OCI-LY1 (cell line): ENCODE measurements around the gene SQSTM1.
"Not testable (repeated sequence)": the region's sequence is repeated elsewhere in the genome, so short reads cannot be mapped to it uniquely, and the experiment has no call there.

Source experiments
- H2AFZ ChIP-seq: fragments of 200-600 bp; sonication (generic), shearing (Covaris generic); 2 replicates; pipeline ENCODE4 v1.6.0; 2014; ENCODE audit warnings: antibody characterized with exemption, mild to moderate bottlenecking, low read length
- H3F3A ChIP-seq: fragments of 200-600 bp; sonication (generic), shearing (Covaris generic); 2 replicates; pipeline ENCODE4 v1.6.0; 2014; ENCODE audit warnings: mild to moderate bottlenecking, antibody characterized with exemption, low read length, moderate library complexity; ENCODE audit not compliant: insufficient read depth
- H3K27ac ChIP-seq: fragments of 200-600 bp; sonication (generic); 2 replicates; pipeline ENCODE4 v1.5.1; 2014; ENCODE audit warnings: low read length, mixed run types, mild to moderate bottlenecking, low read depth; ENCODE audit not compliant: poor library complexity, severe bottlenecking
- H3K27me3 ChIP-seq: fragments of 200-600 bp; sonication (generic); 2 replicates; pipeline ENCODE4 v1.6.0; 2014; ENCODE audit warnings: antibody characterized with exemption, mild to moderate bottlenecking, low read length, moderate library complexity; ENCODE audit not compliant: insufficient read depth
- H3K36me3 ChIP-seq: fragments of 200-600 bp; sonication (generic); 2 replicates; pipeline ENCODE4 v1.6.1; 2014; ENCODE audit warnings: mild to moderate bottlenecking, antibody characterized with exemption, low read length, moderate library complexity, mixed read lengths; ENCODE audit not compliant: insufficient read depth
- H3K4me1 ChIP-seq: fragments of 200-600 bp; sonication (generic); 2 replicates; pipeline ENCODE4 v1.5.1; 2014; ENCODE audit warnings: mild to moderate bottlenecking, low read length, moderate library complexity; ENCODE audit not compliant: insufficient read depth, severe bottlenecking
- H3K4me2 ChIP-seq: fragments of 200-600 bp; sonication (generic), shearing (Covaris generic); 2 replicates; pipeline ENCODE4 v1.6.1; 2014; ENCODE audit warnings: low read length
- H3K4me3 ChIP-seq: fragments of 200-600 bp; sonication (generic); 2 replicates; pipeline ENCODE4 v1.5.1; 2014; ENCODE audit warnings: low read length, low read depth, mild to moderate bottlenecking, mixed read lengths; ENCODE audit not compliant: poor library complexity, severe bottlenecking
- H3K79me2 ChIP-seq: fragments of 200-600 bp; shearing (Covaris generic); 2 replicates; pipeline ENCODE4 v1.6.1; 2016; ENCODE audit warnings: mixed run types, low read length, mixed read lengths; ENCODE audit not compliant: insufficient read depth
- H3K9ac ChIP-seq: fragments of 200-600 bp; sonication (generic), shearing (Covaris generic); 2 replicates; pipeline ENCODE4 v1.6.1; 2014; ENCODE audit warnings: mild to moderate bottlenecking, low read length, mixed read lengths
- H3K9me2 ChIP-seq: fragments of 200-600 bp; sonication (generic), shearing (Covaris generic); 2 replicates; pipeline ENCODE4 v1.6.1; 2014; ENCODE audit warnings: low read depth, mild to moderate bottlenecking, low read length, mixed read lengths
- H3K9me3 ChIP-seq: fragments of 200-600 bp; shearing (Covaris generic); 2 replicates; pipeline ENCODE4 v1.6.1; 2014; ENCODE audit warnings: low read length, mixed read lengths
- H4K20me1 ChIP-seq: fragments of 200-600 bp; sonication (generic), shearing (Covaris generic); 2 replicates; pipeline ENCODE4 v1.6.0; 2016; ENCODE audit warnings: mild to moderate bottlenecking, low read length; ENCODE audit not compliant: insufficient read depth
- EZH2 ChIP-seq: fragments of 200-600 bp; sonication (generic), shearing (Covaris generic); IDR thresholded peaks from 2 replicates; pipeline ENCODE4 v1.8.0; 2017; ENCODE audit warnings: borderline replicate concordance, mixed run types, mild to moderate bottlenecking, antibody characterized with exemption, low read length, moderate library complexity, mixed read lengths
- TF ChIP-seq, protein P1 (sequence below): fragments of 200-600 bp; sonication (generic), shearing (Covaris generic); IDR thresholded peaks from 2 replicates; pipeline ENCODE4 v1.5.1; 2017; ENCODE audit warnings: mild to moderate bottlenecking, antibody characterized with exemption, low read length, moderate library complexity, mixed read lengths

SQSTM1 gene

GRCh38 chr5:179833709-179834070, 13.0 kb downstream of the SQSTM1 start:
- Histone ChIP-seq H3K4me2 (no peak overlapping the region), H3K4me1 (no peaks in the 10 kb centered on the region), H3K79me2 (no peaks in the 10 kb centered on the region), H3K9me3 (no peaks in the 10 kb centered on the region), H3K27ac (no peak overlapping the region), H3F3A (no peaks in the 10 kb centered on the region), H3K36me3 (peaks cover 85% of the 10 kb centered on the region), H3K27me3 (no peaks in the 10 kb centered on the region), H3K4me3 (no peak overlapping the region), H4K20me1 (no peaks in the 10 kb centered on the region), H2AFZ (no peak overlapping the region), H3K9ac (no peak overlapping the region), H3K9me2 (no peaks in the 10 kb centered on the region)
- TF ChIP-seq, protein P1, sequence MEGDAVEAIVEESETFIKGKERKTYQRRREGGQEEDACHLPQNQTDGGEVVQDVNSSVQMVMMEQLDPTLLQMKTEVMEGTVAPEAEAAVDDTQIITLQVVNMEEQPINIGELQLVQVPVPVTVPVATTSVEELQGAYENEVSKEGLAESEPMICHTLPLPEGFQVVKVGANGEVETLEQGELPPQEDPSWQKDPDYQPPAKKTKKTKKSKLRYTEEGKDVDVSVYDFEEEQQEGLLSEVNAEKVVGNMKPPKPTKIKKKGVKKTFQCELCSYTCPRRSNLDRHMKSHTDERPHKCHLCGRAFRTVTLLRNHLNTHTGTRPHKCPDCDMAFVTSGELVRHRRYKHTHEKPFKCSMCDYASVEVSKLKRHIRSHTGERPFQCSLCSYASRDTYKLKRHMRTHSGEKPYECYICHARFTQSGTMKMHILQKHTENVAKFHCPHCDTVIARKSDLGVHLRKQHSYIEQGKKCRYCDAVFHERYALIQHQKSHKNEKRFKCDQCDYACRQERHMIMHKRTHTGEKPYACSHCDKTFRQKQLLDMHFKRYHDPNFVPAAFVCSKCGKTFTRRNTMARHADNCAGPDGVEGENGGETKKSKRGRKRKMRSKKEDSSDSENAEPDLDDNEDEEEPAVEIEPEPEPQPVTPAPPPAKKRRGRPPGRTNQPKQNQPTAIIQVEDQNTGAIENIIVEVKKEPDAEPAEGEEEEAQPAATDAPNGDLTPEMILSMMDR, result no peak
- no peak for TF ChIP-seq EZH2

DNA sequence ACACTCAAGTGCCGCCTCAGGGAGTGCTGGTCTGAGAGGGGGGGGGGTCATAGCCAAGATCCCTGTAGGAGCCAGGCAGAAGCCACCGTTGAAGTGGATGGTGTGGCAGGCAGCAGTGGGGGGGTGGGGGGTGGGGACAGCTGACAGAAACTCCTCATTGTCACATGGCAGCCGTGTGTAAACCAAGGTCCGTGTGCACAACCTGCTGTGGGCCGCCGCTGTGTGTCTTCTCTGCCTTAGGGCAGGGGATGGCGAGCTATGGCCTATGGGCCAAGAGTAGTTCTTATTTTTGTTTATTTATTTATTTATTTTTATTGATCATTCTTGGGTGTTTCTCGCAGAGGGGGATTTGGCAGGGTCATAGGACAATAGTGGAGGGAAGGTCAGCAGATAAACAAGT, 13.4 kb downstream of the SQSTM1 start:
- Histone ChIP-seq H3K36me3 (peaks cover 82% of the 10 kb centered on the region), H3K27ac (no peak overlapping the region), H3F3A (no peaks in the 10 kb centered on the region), H4K20me1 (no peaks in the 10 kb centered on the region), H2AFZ (no peak overlapping the region), H3K27me3 (no peaks in the 10 kb centered on the region), H3K4me3 (no peak overlapping the region), H3K79me2 (no peaks in the 10 kb centered on the region), H3K9ac (no peak overlapping the region), H3K9me3 (no peaks in the 10 kb centered on the region), H3K4me1 (no peaks in the 10 kb centered on the region), H3K9me2 (no peaks in the 10 kb centered on the region), H3K4me2 (no peak overlapping the region)
- TF ChIP-seq, protein P1, result no peak
- no peak for TF ChIP-seq EZH2

GRCh38 chr5:179834871-179835270, 14.2 kb downstream of the SQSTM1 start:
- H3K4me3 ChIP-seq, H2AFZ ChIP-seq, H3K79me2 ChIP-seq, H3K9me3 ChIP-seq, H3F3A ChIP-seq, H4K20me1 ChIP-seq, H3K4me2 ChIP-seq, H3K27ac ChIP-seq, H3K9me2 ChIP-seq, H3K9ac ChIP-seq, H3K4me1 ChIP-seq, H3K27me3 ChIP-seq: not testable (repeated sequence)
- H3K36me3 ChIP-seq, result peaks cover 81% of the 10 kb centered on the region

- Histone ChIP-seq H3F3A (no peaks in the 10 kb centered on the region), H3K36me3 (peaks cover 72% of the 10 kb centered on the region), H3K27ac (no peak overlapping the region)
Measured at GRCh38 chr5:179836225-179837019, 15.7 kb downstream of the SQSTM1 start.

More at GRCh38 chr5:179836225-179837019, 15.7 kb downstream of the SQSTM1 start:
- Histone ChIP-seq H3K79me2 (no peaks in the 10 kb centered on the region), H3K4me3 (no peak overlapping the region), H3K9me2 (no peaks in the 10 kb centered on the region), H3K4me1 (no peaks in the 10 kb centered on the region), H3K27me3 (no peaks in the 10 kb centered on the region), H4K20me1 (no peaks in the 10 kb centered on the region), H3K9ac (no peak overlapping the region), H3K9me3 (no peaks in the 10 kb centered on the region), H2AFZ (no peak overlapping the region), H3K4me2 (no peak overlapping the region)
- TF ChIP-seq, protein P1, result no peak
- TF ChIP-seq EZH2, result no peak
